EH (cell line): ENCODE results near the gene CEP131.

Experiments used
- DNase-seq: peaks from one replicate; pipeline ENCODE4 v3.0.0-alpha.2; 2015; ENCODE audit warnings: low read depth

The CEP131 gene

DNA sequence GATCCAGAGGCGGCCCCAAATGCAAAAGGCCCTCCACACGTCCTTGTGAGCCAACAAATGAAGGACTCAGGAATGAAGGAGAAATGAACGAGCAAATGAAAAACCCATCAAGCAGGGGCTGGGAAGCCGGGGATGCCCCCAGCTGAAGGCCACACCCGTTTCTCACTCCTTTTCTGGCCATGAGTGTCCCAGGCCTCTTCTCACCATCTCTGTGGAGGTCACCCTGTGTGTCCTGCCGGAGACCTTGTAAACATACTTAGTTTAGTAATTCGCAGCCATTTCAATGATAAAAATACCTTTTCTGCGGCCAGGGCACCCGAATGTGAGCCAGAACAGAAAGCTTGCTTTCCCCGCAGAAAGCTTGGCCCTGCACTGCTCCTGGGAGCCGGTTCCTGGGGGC, 35.6 kb downstream of the CEP131 start:
- no peak for DNase-seq

DNA sequence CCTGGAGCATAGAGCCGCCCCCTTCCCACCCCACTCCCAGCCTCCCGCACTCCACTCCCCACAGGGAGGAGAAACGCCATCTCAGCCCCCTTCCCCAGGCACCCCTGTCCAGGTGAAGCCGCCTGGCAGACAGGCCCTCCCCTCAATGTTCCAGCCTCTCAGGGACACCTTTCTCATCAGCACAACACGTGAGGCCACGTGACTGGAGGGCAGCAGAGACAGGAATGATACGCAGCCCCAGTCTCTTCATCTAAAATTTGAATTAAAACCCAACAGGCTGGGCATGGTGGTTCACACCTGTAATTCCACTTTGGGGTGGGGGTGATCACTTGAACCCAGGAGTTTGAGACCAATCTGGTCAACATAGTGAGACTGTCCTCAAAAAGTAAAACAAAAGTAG, 36.6 kb downstream of the CEP131 start:
- DNase-seq: no peak

- no peak for DNase-seq
These were observed 38.2 kb downstream of the CEP131 start for GRCh38 chr17:81184555-81184954.

GRCh38 chr17:81183807-81184206, 39.0 kb downstream of the CEP131 start:
- no peak for DNase-seq

DNA sequence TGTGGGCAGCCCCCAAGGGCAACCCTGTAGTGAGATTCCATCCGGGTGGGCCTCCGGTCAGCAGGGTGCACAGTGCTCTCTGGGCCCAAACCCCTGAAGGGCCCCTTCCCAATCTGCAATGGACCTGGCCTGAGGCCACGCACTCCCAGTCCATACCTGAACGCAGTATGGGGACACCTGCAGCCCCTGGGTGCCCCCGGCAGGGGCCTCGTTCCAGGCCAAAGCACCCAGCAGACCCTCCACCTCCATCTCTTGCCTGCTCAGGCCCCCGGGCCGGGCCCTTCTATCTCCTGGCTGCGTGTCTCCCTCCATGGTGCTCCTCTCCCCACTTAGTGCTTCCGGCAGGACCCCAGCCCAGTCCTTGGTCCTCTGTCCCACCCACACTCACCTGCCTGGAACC, 39.4 kb downstream of the CEP131 start:
- no peak for DNase-seq

DNA sequence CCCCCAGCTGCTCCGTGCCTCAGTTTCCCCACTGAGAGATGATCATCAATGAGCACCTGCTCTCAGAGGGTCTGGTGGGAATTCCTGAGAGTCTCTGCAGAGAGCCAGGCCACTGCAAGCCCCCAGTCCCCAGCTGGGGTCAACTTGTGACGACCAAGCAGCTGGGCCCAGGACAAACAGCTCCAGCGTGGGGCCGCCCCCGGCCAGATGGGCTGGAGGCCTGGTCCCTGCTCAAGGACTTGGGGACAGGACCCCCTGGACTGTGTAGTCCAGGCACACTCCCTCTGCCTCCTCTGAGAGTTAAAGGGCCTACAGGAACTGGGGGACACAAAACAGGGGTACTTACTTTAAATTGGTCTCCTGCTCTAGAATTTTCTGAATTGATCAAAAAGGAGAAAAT, 40.2 kb downstream of the CEP131 start:
- no peak for DNase-seq

DNA sequence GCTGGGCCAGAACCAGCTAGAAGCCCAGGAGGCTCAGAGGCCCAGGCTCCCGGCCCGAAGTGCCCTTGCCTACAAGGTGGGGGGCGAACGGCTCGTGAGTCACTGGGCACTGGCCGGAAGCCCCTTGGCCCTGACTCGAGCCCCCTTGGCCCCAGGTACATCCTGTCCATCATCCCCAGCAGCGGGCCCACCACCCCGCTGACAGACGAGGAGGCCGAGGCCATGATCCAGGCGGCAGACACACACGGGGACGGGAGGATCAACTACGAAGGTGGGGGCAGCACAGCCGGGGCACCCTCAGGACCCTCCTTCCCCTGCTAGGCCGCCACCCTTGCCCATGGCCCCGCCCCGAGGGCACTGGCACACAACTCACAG, 41.0 kb downstream of the CEP131 start:
- DNase-seq: no peak

DNA sequence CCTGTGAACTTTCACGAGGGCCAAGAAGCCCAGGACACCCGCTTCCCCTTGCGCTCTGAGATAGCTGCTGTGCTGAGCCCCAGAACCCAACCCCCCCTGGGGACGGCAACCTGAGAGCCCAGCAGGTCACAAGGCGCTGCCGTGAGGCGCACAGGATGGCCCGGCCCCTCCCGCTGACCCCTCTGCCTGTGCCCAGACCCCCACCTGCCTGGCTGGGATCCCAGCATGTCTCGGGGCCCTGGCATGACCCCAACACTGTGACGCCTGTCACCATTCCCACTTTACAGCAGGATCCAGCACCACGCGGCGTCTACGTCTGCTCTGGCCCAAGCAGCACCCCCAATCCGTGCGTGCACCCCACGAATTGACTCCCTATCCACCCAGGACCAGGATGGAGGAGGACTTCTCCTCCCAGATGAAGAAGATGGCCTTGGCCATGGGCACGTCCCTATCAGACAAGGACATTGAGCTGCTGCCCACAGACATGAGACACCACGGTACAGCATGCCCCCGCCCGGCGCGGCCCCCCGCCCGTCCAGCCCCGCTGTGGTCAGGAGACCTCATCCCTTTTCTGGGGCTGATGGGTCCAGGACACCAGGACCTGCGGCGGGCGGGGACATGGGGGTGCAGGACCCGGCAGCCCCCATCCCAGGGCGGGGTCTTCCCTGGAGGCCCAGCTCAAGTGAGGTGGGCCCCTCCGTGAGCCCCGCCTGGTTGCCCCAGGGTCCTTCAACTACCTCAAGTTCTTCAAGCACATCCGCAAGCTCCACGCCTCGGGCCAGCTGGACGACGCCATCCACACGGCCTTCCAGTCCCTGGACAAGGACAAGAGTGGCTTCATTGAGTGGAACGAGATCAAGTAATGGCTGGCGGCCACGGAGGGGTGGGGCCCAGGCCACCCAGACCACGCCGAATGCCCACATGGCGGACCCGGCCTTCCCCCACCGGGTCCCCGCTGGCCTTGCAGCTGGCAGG, 41.6 kb downstream of the CEP131 start:
- no peak for DNase-seq

DNA sequence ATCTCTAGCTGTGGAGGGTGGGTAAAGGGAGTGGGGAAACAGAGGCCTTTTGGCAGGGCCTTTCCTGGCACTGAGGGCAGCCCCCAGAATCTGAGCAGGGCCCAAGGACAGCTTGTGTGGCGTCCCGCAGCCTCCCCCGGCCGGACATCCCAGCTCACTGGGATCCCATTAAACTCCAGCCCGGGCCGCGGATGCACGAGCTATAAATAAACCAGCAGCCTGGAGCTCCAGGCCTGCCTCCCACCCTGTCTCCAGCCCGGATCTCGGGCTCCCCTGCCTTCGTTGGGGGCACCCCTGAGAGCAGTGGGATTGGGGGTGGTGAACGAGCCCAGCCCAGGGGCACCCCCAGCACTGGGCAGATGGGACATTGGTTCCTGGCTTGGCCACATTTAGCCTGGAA, 42.9 kb downstream of the CEP131 start:
- DNase-seq: peak; percentile 7

DNA sequence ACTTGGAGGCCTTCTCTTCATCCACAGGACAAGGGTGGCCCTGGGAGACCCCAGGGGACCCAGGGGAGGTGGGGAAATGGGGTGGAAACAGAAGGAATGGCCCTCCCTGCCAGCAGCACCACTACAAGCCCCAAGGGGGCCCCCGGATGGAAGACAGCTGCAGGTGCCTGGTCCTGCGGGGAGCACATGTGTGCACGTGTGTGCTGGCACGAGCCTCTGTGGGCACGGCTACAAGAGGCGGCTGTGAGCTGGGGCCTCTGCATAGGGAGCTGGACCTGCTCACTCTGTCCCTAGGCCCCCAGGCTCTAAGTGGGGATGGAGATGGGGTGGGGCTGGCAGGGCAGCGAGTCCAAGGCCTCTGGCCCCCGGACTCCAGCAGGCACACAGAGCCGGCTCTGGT, 43.5 kb downstream of the CEP131 start:
- no peak for DNase-seq

DNA sequence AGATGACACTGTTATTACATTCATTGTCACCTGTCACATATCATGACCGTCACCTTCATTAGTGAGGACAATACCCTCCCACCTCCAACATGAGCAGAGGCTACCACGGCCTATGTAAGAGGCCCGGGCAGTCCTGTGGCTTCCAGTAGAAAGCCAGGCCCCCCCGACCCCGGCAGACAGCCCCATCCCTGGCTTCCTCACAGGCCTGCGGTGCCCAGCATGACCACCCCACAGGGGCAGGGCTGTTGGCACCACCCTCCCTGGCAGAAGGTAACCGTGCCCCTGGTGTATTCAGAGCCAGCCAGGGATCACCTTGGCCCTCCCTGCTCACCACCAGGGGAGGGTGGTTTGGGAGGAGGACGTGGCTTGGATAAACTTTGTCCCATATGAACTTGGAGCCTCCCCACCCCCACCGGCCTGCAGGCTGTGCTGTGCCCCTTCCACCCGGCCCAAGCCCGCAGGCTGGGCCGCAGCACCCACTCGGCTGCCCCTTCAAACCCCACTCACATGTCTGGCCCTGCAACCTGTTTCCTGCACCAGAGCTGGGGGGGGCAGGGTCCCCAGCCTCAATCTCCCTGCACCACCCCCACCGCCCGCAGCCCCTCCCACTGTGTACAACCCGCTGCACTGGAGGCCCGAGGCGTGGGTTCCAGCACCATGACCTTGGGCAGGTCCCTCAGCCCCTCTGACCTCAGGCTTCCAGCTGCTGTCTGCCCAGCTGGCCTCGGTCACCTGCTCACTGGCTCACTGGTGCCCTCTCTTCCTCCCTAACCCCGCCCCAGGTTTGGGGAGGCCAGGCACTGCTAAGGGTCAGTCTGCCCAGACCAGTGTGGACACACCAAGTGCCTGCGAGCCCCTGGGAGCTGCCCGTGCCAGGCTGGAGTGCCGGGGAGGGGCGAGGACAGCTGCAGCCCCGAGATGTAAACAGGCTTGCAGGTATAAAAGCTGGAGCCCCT, 44.4 kb downstream of the CEP131 start:
- no peak for DNase-seq

- DNase-seq: no peak
These were observed 46.1 kb downstream of the CEP131 start for GRCh38 chr17:81176666-81177065.

DNA sequence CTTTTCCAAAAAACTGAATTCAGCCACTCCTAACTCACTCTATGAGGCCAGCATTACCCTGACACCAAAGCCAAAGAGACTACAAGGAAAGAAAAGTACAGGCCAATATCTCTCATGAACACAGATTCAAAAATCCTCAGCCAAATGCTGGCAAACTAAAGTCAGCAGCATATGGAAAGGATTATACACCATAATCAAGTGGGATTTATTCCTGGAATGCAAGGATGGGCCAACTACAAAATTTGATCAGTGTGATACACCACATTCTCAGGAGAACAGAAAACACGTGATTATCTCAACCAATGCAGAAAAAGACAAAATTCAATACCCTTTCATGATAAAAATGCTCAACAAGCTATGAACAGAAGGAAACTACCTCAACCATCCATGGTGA, 49.0 kb downstream of the CEP131 start:
- DNase-seq: peak; percentile 56

GRCh38 chr17:81173052-81173761, 49.6 kb downstream of the CEP131 start:
- no peak for DNase-seq

GRCh38 chr17:81171941-81172340, 50.8 kb downstream of the CEP131 start:
- DNase-seq: peak; percentile 32

DNA sequence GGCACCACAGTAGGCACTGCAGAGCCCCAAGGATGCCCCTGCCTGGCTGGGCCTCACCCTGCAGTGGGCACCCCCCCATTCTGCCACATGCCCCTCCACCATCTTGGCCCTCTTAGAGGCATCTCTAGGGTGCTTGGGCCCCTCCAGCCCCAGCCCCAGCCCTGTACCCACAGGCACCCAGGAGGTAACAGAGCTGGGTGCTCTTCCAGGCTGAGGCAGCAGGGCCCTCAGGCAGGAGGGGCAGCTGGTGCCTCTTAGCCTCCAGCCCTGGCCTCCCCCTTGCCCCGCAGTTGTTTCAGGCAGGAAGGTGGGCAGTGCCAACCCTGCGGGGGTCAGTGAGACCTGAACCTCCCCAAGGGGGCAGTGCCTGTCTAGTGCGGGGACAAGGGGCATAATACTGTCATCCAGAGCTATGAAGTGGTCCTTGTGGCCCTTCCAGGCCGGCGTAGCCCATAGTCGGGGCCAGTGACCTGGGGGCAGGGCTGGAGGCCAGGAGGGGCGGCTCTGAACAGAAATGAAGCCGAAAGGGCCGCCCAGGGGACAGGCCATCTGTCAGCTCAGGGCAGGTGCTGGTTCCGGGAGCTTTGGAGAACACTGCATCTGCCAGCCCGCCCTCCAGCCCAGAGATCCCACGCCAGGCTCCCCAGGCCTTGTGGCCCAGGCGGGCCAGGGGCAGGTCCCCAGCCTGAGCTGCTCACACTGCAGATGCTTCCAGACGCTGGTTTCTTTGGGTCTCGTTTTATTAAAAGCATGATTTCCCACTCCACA, 51.9 kb downstream of the CEP131 start:
- DNase-seq: no peak

DNA sequence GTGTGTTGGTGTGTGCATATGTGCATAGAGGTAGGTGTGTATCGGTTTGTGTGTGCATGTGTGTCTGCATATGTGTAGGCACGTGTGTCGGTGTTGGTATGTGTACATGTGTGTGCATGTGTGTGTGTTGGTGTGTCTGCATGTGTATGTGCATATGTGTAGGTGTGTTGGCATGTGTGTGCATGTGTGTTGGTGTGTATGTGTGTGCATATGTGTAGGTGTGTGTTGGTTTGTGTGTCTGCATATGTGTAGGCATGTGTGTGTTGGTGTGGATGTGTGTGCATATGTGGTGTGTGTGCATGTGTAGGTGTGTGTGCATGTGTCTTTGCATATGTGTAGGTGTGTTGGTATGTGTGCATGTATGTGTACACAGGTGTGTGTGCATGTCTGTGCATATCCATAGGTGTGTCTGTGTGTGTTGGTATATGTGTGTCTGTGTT, 52.9 kb downstream of the CEP131 start:
- no peak for DNase-seq

GRCh38 chr17:81167638-81168037, 55.1 kb downstream of the CEP131 start:
- no peak for DNase-seq

DNA sequence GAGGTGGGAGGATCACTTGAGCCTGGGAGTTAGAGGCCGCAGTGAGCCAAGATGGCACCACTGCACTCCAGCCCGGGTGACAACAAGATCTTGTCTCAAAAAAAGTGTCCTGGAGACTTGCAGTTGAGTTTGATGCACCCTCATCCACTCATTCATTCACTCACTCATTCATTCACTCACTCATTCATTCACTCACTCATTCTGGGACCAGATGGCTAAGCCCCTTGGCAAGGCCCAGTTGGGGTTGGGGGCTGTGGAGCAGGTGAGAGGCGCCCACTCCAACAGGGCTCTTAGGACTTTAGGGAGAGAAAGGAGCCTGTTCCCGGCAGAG, 55.6 kb downstream of the CEP131 start:
- DNase-seq: no peak

- no peak for DNase-seq
These were observed 56.7 kb downstream of the CEP131 start, which contains the start of gene AATK for GRCh38 chr17:81166033-81166492. TSS of gene AATK (minus strand) at chr17:81166221. CDS start at chr17:81165992, 229 bp downstream.
